BLaER1 treated with 17β-estradiol and CSF1 and Interleukin-3, amounts not matched to agents 10 nM and 100 nM (cell line): ENCODE results near the gene BBS2.
A peak's percentile ranks its signal among the peaks of the same experiment; 100 is the strongest.

ENCODE experiments used
- H3K27ac ChIP-seq, 11 experiments: shearing (Covaris generic); formaldehyde crosslinking; 2 replicates each; pipeline ENCODE4 v1.8.1; 2022
- H3K27me3 ChIP-seq, 11 experiments: shearing (Covaris generic); formaldehyde crosslinking; 2 replicates each; pipeline ENCODE4 v1.8.1; 2022
- H3K36me3 ChIP-seq, 11 experiments: shearing (Covaris generic); formaldehyde crosslinking; 2 replicates each; pipeline ENCODE4 v1.8.1; 2022
- H3K4me1 ChIP-seq, 10 experiments: shearing (Covaris generic); formaldehyde crosslinking; 2 replicates each; pipeline ENCODE4 v1.8.1; 2022
- H3K4me2 ChIP-seq, 11 experiments: shearing (Covaris generic); formaldehyde crosslinking; 2 replicates each; pipeline ENCODE4 v1.8.1; 2022
- H3K4me3 ChIP-seq, 10 experiments: shearing (Covaris generic); formaldehyde crosslinking; 2 replicates each; pipeline ENCODE4 v1.8.1; 2022
- H3K9ac ChIP-seq, 11 experiments: shearing (Covaris generic); formaldehyde crosslinking; 2 replicates each; pipeline ENCODE4 v1.8.1; 2022
- H3K9me3 ChIP-seq, 11 experiments: shearing (Covaris generic); formaldehyde crosslinking; replicated peaks in 1 of 11; 2 replicates each; pipeline ENCODE4 v1.8.1; 2022
- H4K20me1 ChIP-seq, 11 experiments: shearing (Covaris generic); formaldehyde crosslinking; 2 replicates each; pipeline ENCODE4 v1.8.1; 2022
- Cebpa-rat ChIP-seq, 11 experiments: shearing (Covaris generic); IDR thresholded peaks; 2 replicates each; pipeline ENCODE4 v1.8.1; 2022

BBS2 gene

GRCh38 chr16:56460101-56460500 lies 59.7 kb downstream of the BBS2 start:
- Histone ChIP-seq H3K36me3 (peaks cover 95 to 100% (median 99%) of the 10 kb centered on the region in 11 experiments), H3K4me3 (no peak overlapping the region), H3K4me1 (no peaks in the 10 kb centered on the region), H3K4me2 (no peak overlapping the region), H3K27ac (no peak overlapping the region), H3K9me3 (no peaks in the 10 kb centered on the region), H3K9ac (no peak overlapping the region), H3K27me3 (no peaks in the 10 kb centered on the region), H4K20me1 (peaks cover 0 to 21% (median 0%) of the 10 kb centered on the region in 11 experiments; a peak in 2 of 22 replicates)
- TF ChIP-seq Cebpa-rat (IDR thresholded peaks at IDR 0.05), result no peak

- Histone ChIP-seq H3K27ac (no peak overlapping the region), H4K20me1 (peaks cover 0 to 30% (median 0%) of the 10 kb centered on the region in 11 experiments; a peak in 5 of 22 replicates), H3K27me3 (no peaks in the 10 kb centered on the region), H3K4me2 (no peak overlapping the region), H3K9me3 (no peaks in the 10 kb centered on the region), H3K4me1 (peaks cover 1 to 8% (median 4%) of the 10 kb centered on the region in 10 experiments; a peak in 19 of 20 replicates), H3K36me3 (peaks cover 95 to 100% (median 98%) of the 10 kb centered on the region in 11 experiments), H3K9ac (no peak overlapping the region), H3K4me3 (no peak overlapping the region)
- no peak for TF ChIP-seq Cebpa-rat (IDR thresholded peaks at IDR 0.05)
These were observed 61.8 kb downstream of the BBS2 start for GRCh38 chr16:56457927-56458470.

- peaks cover 0 to 58% (median 34%) of the 10 kb centered on the region in 11 experiments; a peak in 20 of 22 replicates for H4K20me1 ChIP-seq
- H3K27me3 ChIP-seq, result no peaks in the 10 kb centered on the region
- peak overlapping the region; percentile 79 to 93 (median 90) for H3K9ac ChIP-seq
- H3K9me3 ChIP-seq, result no peaks in the 10 kb centered on the region
- peak overlapping the region; percentile 82 to 97 (median 88) for H3K4me3 ChIP-seq
- H3K4me1 ChIP-seq, result peaks cover 25 to 41% (median 34%) of the 10 kb centered on the region in 10 experiments
- H3K27ac ChIP-seq, result peak overlapping the region; percentile 10 to 89 (median 84); a peak in 21 of 22 replicates
- peak overlapping the region; percentile 73 to 98 (median 90) for H3K4me2 ChIP-seq
- peaks cover 46 to 61% (median 49%) of the 10 kb centered on the region in 11 experiments for H3K36me3 ChIP-seq
- no peak for TF ChIP-seq Cebpa-rat (IDR thresholded peaks at IDR 0.05)
These were observed 67.8 kb downstream of the BBS2 start for GRCh38 chr16:56451753-56452689.

GRCh38 chr16:56450986-56451752 lies 68.7 kb downstream of the BBS2 start, which contains the start of the genes NUDT21 and OGFOD1:
TSS of gene NUDT21 (minus strand) at chr16:56451332. CDS start at chr16:56451202, 130 bp downstream.
TSS of gene OGFOD1 (plus strand) at chr16:56451554. CDS start at chr16:56451613, 59 bp downstream.
- Histone ChIP-seq H3K4me1 (peaks cover 25 to 41% (median 34%) of the 10 kb centered on the region in 10 experiments), H3K36me3 (peaks cover 46 to 61% (median 49%) of the 10 kb centered on the region in 11 experiments), H3K4me3 (peak within 1 kb of the TSS; percentile 82 to 97 (median 88)), H3K27ac (peak within 1 kb of the TSS; percentile 55 to 89 (median 84)), H3K9ac (peak within 1 kb of the TSS; percentile 79 to 93 (median 90)), H3K9me3 (no peaks in the 10 kb centered on the region), H4K20me1 (peaks cover 0 to 65% (median 40%) of the 10 kb centered on the region in 11 experiments; a peak in 20 of 22 replicates), H3K4me2 (peak within 1 kb of the TSS; percentile 88 to 98 (median 95)), H3K27me3 (no peaks in the 10 kb centered on the region)
- no peak for TF ChIP-seq Cebpa-rat (IDR thresholded peaks at IDR 0.05)

GRCh38 chr16:56450275-56450985 lies 69.4 kb downstream of the BBS2 start:
- H3K36me3 ChIP-seq, result peaks cover 46 to 61% (median 49%) of the 10 kb centered on the region in 11 experiments
- H3K9me3 ChIP-seq, result no peaks in the 10 kb centered on the region
- no peak for TF ChIP-seq Cebpa-rat (IDR thresholded peaks at IDR 0.05)

GRCh38 chr16:56448005-56448404 lies 71.8 kb downstream of the BBS2 start:
- peaks cover 0 to 74% (median 49%) of the 10 kb centered on the region in 11 experiments; a peak in 20 of 22 replicates for H4K20me1 ChIP-seq
- H3K36me3 ChIP-seq, result peaks cover 47 to 61% (median 50%) of the 10 kb centered on the region in 11 experiments
- H3K9me3 ChIP-seq, result no peaks in the 10 kb centered on the region
- no peak overlapping the region for H3K4me3 ChIP-seq
- no peak for TF ChIP-seq Cebpa-rat (IDR thresholded peaks at IDR 0.05)
- no peak overlapping the region for H3K27ac ChIP-seq
- H3K27me3 ChIP-seq, result no peaks in the 10 kb centered on the region
- peaks cover 23 to 36% (median 28%) of the 10 kb centered on the region in 10 experiments for H3K4me1 ChIP-seq
- no peak overlapping the region; a peak in 1 of 22 replicates for H3K9ac ChIP-seq
- peak overlapping the region in 1 of 11 experiments; percentile 94; a peak in 1 of 22 replicates for H3K4me2 ChIP-seq

More at GRCh38 chr16:56450275-56450985, 69.4 kb downstream of the BBS2 start:
- H3K9ac ChIP-seq, result peak overlapping the region; percentile 79 to 93 (median 90)
- H3K27me3 ChIP-seq, result no peaks in the 10 kb centered on the region
- peaks cover 0 to 72% (median 40%) of the 10 kb centered on the region in 11 experiments; a peak in 20 of 22 replicates for H4K20me1 ChIP-seq
- H3K4me2 ChIP-seq, result peak overlapping the region; percentile 82 to 98 (median 94)
- H3K4me1 ChIP-seq, result peaks cover 25 to 41% (median 34%) of the 10 kb centered on the region in 10 experiments
- H3K27ac ChIP-seq, result peak overlapping the region; percentile 55 to 89 (median 84)
- H3K4me3 ChIP-seq, result peak overlapping the region; percentile 82 to 97 (median 88)

GRCh38 chr16:56447286-56447685 lies 72.5 kb downstream of the BBS2 start:
- H3K27ac ChIP-seq, result no peak overlapping the region
- no peak for TF ChIP-seq Cebpa-rat (IDR thresholded peaks at IDR 0.05)
- H3K4me3 ChIP-seq, result no peak overlapping the region
- H3K9ac ChIP-seq, result no peak overlapping the region
- no peak overlapping the region for H3K4me2 ChIP-seq
- H3K9me3 ChIP-seq, result no peaks in the 10 kb centered on the region
- H4K20me1 ChIP-seq, result peaks cover 0 to 68% (median 44%) of the 10 kb centered on the region in 11 experiments; a peak in 20 of 22 replicates
- H3K36me3 ChIP-seq, result peaks cover 54 to 63% (median 57%) of the 10 kb centered on the region in 11 experiments
- H3K27me3 ChIP-seq, result no peaks in the 10 kb centered on the region
- peaks cover 15 to 29% (median 21%) of the 10 kb centered on the region in 10 experiments for H3K4me1 ChIP-seq
